ENCODE results near the gene TBC1D19. TPM values are rescaled to one million over a fixed set of nuclear protein-coding genes. Genes with fewer than 3 reads are reported as not detected.
"Not testable (repeated sequence)": the region's sequence is repeated elsewhere in the genome, so short reads cannot be mapped to it uniquely, and the experiment has no call there.

TBC1D19 gene
- total RNA-seq, 3 donors from 2014 or later, result 3.0 to 4.6 (median 3.9) TPM

GRCh38 chr4:26613735-26614134, 29.9 kb downstream of the TBC1D19 start:
- H3K4me1 Mint-ChIP-seq (ENCODE audit: low read depth), result peaks cover 25% of the 10 kb centered on the region
- ATAC-seq, result no peak

GRCh38 chr4:26619784-26620183, 35.9 kb downstream of the TBC1D19 start:
- no peaks in the 10 kb centered on the region for H3K27me3 Mint-ChIP-seq (ENCODE audit: low read depth)
- no peaks in the 10 kb centered on the region for H3K9me3 Mint-ChIP-seq
- DNase-seq (no peak), ATAC-seq (no peak)
- no peak overlapping the region for H3K4me3 Mint-ChIP-seq
- H3K36me3 Mint-ChIP-seq (ENCODE audit: insufficient read depth), result peaks cover 25% of the 10 kb centered on the region
- H3K4me1 Mint-ChIP-seq (ENCODE audit: low read depth), result no peaks in the 10 kb centered on the region

More at GRCh38 chr4:26613735-26614134, 29.9 kb downstream of the TBC1D19 start:
- Mint-ChIP-seq H3K9me3 (no peaks in the 10 kb centered on the region), H3K36me3 (ENCODE audit: insufficient read depth) (peaks cover 17% of the 10 kb centered on the region), H3K27me3 (ENCODE audit: low read depth) (no peaks in the 10 kb centered on the region), H3K4me3 (no peak overlapping the region)
- no peak for DNase-seq

GRCh38 chr4:26621366-26621765, 37.5 kb downstream of the TBC1D19 start:
- ATAC-seq (no peak), DNase-seq (no peak)
- Mint-ChIP-seq H3K36me3 (ENCODE audit: insufficient read depth) (peaks cover 23% of the 10 kb centered on the region), H3K4me3 (no peak overlapping the region), H3K27me3 (ENCODE audit: low read depth) (no peaks in the 10 kb centered on the region), H3K4me1 (ENCODE audit: low read depth) (no peaks in the 10 kb centered on the region), H3K9me3 (no peaks in the 10 kb centered on the region)

- Mint-ChIP-seq H3K4me3 (no peak overlapping the region), H3K27me3 (ENCODE audit: low read depth) (no peaks in the 10 kb centered on the region), H3K9me3 (no peaks in the 10 kb centered on the region), H3K36me3 (ENCODE audit: insufficient read depth) (peaks cover 20% of the 10 kb centered on the region), H3K4me1 (ENCODE audit: low read depth) (no peaks in the 10 kb centered on the region)
- DNase-seq (no peak), ATAC-seq (no peak)
Measured at GRCh38 chr4:26622913-26623312, 39.0 kb downstream of the TBC1D19 start.

GRCh38 chr4:26626658-26627057, 42.8 kb downstream of the TBC1D19 start:
- peaks cover 20% of the 10 kb centered on the region for H3K36me3 Mint-ChIP-seq (ENCODE audit: insufficient read depth)
- not testable (repeated sequence) for DNase-seq; ATAC-seq; H3K4me1 Mint-ChIP-seq (ENCODE audit: low read depth); H3K9me3 Mint-ChIP-seq; H3K27me3 Mint-ChIP-seq (ENCODE audit: low read depth); H3K4me3 Mint-ChIP-seq

- Mint-ChIP-seq H3K9me3 (no peaks in the 10 kb centered on the region), H3K4me3 (no peak overlapping the region), H3K4me1 (ENCODE audit: low read depth) (no peaks in the 10 kb centered on the region), H3K27me3 (ENCODE audit: low read depth) (no peaks in the 10 kb centered on the region), H3K36me3 (ENCODE audit: insufficient read depth) (peaks cover 28% of the 10 kb centered on the region)
- no peak for DNase-seq
- ATAC-seq, result no peak
Measured at GRCh38 chr4:26632916-26633315, 49.0 kb downstream of the TBC1D19 start.

- Mint-ChIP-seq H3K9me3 (no peaks in the 10 kb centered on the region), H3K36me3 (ENCODE audit: insufficient read depth) (peaks cover 26% of the 10 kb centered on the region), H3K27me3 (ENCODE audit: low read depth) (no peaks in the 10 kb centered on the region), H3K4me3 (no peak overlapping the region), H3K4me1 (ENCODE audit: low read depth) (no peaks in the 10 kb centered on the region)
- ATAC-seq (no peak), DNase-seq (no peak)
Measured at GRCh38 chr4:26634237-26634636, 50.4 kb downstream of the TBC1D19 start.

GRCh38 chr4:26636458-26636857, 52.6 kb downstream of the TBC1D19 start:
- H3K9me3 Mint-ChIP-seq, result no peaks in the 10 kb centered on the region
- no peaks in the 10 kb centered on the region for H3K27me3 Mint-ChIP-seq (ENCODE audit: low read depth)
- no peak overlapping the region for H3K4me3 Mint-ChIP-seq
- H3K36me3 Mint-ChIP-seq (ENCODE audit: insufficient read depth), result peaks cover 33% of the 10 kb centered on the region
- no peak for ATAC-seq
- no peaks in the 10 kb centered on the region for H3K4me1 Mint-ChIP-seq (ENCODE audit: low read depth)
- no peak for DNase-seq

GRCh38 chr4:26640639-26641038, 56.8 kb downstream of the TBC1D19 start:
- not testable (repeated sequence) for ATAC-seq; H3K4me3 Mint-ChIP-seq; H3K4me1 Mint-ChIP-seq (ENCODE audit: low read depth); H3K27me3 Mint-ChIP-seq (ENCODE audit: low read depth); DNase-seq
- peaks cover 31% of the 10 kb centered on the region for H3K36me3 Mint-ChIP-seq (ENCODE audit: insufficient read depth)
- H3K9me3 Mint-ChIP-seq, result peaks cover 11% of the 10 kb centered on the region

GRCh38 chr4:26647523-26648224, 63.8 kb downstream of the TBC1D19 start:
- H3K36me3 Mint-ChIP-seq (ENCODE audit: insufficient read depth), result peaks cover 23% of the 10 kb centered on the region
- DNase-seq (no peak), ATAC-seq (no peak)
- H3K4me3 Mint-ChIP-seq, result no peak overlapping the region
- no peaks in the 10 kb centered on the region for H3K4me1 Mint-ChIP-seq (ENCODE audit: low read depth)
- peaks cover 15% of the 10 kb centered on the region for H3K9me3 Mint-ChIP-seq
- H3K27me3 Mint-ChIP-seq (ENCODE audit: low read depth), result no peaks in the 10 kb centered on the region

GRCh38 chr4:26648260-26648659, 64.4 kb downstream of the TBC1D19 start:
- Mint-ChIP-seq H3K9me3 (peaks cover 19% of the 10 kb centered on the region), H3K36me3 (ENCODE audit: insufficient read depth) (peaks cover 29% of the 10 kb centered on the region), H3K4me3 (no peak overlapping the region), H3K27me3 (ENCODE audit: low read depth) (no peaks in the 10 kb centered on the region), H3K4me1 (ENCODE audit: low read depth) (no peaks in the 10 kb centered on the region)
- ATAC-seq, result no peak
- DNase-seq, result no peak

- no peaks in the 10 kb centered on the region for H3K4me1 Mint-ChIP-seq (ENCODE audit: low read depth)
- H3K36me3 Mint-ChIP-seq (ENCODE audit: insufficient read depth), result peaks cover 24% of the 10 kb centered on the region
- no peak for ATAC-seq
- DNase-seq, result no peak
- H3K27me3 Mint-ChIP-seq (ENCODE audit: low read depth), result no peaks in the 10 kb centered on the region
- no peaks in the 10 kb centered on the region for H3K9me3 Mint-ChIP-seq
- H3K4me3 Mint-ChIP-seq, result no peak overlapping the region
Measured at GRCh38 chr4:26660261-26660660, 76.4 kb downstream of the TBC1D19 start.

GRCh38 chr4:26663888-26664287, 80.0 kb downstream of the TBC1D19 start:
- Mint-ChIP-seq H3K27me3 (ENCODE audit: low read depth) (no peaks in the 10 kb centered on the region), H3K9me3 (no peaks in the 10 kb centered on the region), H3K4me3 (no peak overlapping the region), H3K4me1 (ENCODE audit: low read depth) (no peaks in the 10 kb centered on the region), H3K36me3 (ENCODE audit: insufficient read depth) (peaks cover 20% of the 10 kb centered on the region)
- DNase-seq (no peak), ATAC-seq (no peak)

GRCh38 chr4:26670903-26671537, 87.1 kb downstream of the TBC1D19 start:
- Mint-ChIP-seq H3K27me3 (ENCODE audit: low read depth) (no peaks in the 10 kb centered on the region), H3K9me3 (no peaks in the 10 kb centered on the region), H3K4me3 (no peak overlapping the region), H3K36me3 (ENCODE audit: insufficient read depth) (peaks cover 11% of the 10 kb centered on the region), H3K4me1 (ENCODE audit: low read depth) (no peaks in the 10 kb centered on the region)
- ATAC-seq (no peak), DNase-seq (no peak)

- not testable (repeated sequence) for DNase-seq; H3K4me1 Mint-ChIP-seq (ENCODE audit: low read depth); H3K4me3 Mint-ChIP-seq; ATAC-seq; H3K27me3 Mint-ChIP-seq (ENCODE audit: low read depth)
- Mint-ChIP-seq H3K9me3 (peaks cover 28% of the 10 kb centered on the region), H3K36me3 (ENCODE audit: insufficient read depth) (peaks cover 38% of the 10 kb centered on the region)
Measured at GRCh38 chr4:26679040-26679695, 95.3 kb downstream of the TBC1D19 start.
